Osteocyte (in vitro differentiated cells): ENCODE measurements around the gene CLEC16A. TPM values are rescaled to one million over a fixed set of nuclear protein-coding genes. Genes with fewer than 3 reads are reported as not detected.

Experiments used
- DNase-seq: peaks from one replicate; pipeline ENCODE4 v3.0.0; 2021; ENCODE audit warnings: mixed read lengths; ENCODE audit not compliant: unreplicated experiment; ENCODE audit errors: extremely low spot score
- H3K27ac Mint-ChIP-seq: one replicate; pipeline ENCODE4 v1.8.0; 2021; ENCODE audit warnings: mild to moderate bottlenecking, mixed read lengths; ENCODE audit not compliant: unreplicated experiment
- H3K27me3 Mint-ChIP-seq: one replicate; pipeline ENCODE4 v1.8.0; 2021; ENCODE audit warnings: mixed read lengths; ENCODE audit not compliant: unreplicated experiment
- H3K36me3 Mint-ChIP-seq: one replicate; pipeline ENCODE4 v1.8.0; 2021; ENCODE audit warnings: mixed read lengths; ENCODE audit not compliant: unreplicated experiment
- H3K4me1 Mint-ChIP-seq: one replicate; pipeline ENCODE4 v1.8.0; 2021; ENCODE audit warnings: mixed read lengths; ENCODE audit not compliant: unreplicated experiment
- H3K4me3 Mint-ChIP-seq: one replicate; pipeline ENCODE4 v1.8.0; 2021; ENCODE audit warnings: mild to moderate bottlenecking, moderate library complexity, mixed read lengths; ENCODE audit not compliant: unreplicated experiment
- H3K9me3 Mint-ChIP-seq: one replicate; pipeline ENCODE4 v1.8.0; 2021; ENCODE audit warnings: mixed read lengths; ENCODE audit not compliant: unreplicated experiment
- total RNA-seq: library from RNA; stranded (reverse); gene quantifications from 2 replicates; pipeline ENCODE4 v1.2.1, GENCODE V29; 2021
- TF ChIP-seq, protein P1 (sequence below): fragments of 200-600 bp; sonication (generic); IDR thresholded peaks from 2 replicates; pipeline ENCODE4 v1.5.0; 2021; ENCODE audit warnings: antibody characterized with exemption, mild to moderate bottlenecking, moderate library complexity

CLEC16A gene
- total RNA-seq, 1 donor from 2014 or later: 22.1 TPM

DNA sequence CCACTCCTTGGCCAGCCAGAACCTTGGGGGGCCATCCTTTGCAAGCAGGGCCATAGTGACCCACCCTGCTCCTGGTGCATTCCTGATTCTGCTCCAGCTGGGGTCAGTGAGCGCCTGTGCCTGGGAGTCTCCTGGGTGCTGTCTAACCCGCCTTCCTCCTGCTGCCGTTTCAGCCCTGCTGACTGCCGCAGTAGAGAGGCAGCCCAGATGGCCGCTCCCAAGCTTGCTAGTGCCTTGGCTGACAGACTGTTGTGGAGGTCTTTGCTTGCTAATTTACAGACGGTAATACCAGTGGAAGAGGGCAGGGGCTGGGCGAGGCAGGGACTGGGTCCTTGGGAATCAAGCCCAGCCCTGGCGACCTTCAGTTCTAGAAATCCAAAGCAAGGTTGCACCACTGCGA lies 212.0 kb downstream of the CLEC16A start:
- TF ChIP-seq, protein P1, sequence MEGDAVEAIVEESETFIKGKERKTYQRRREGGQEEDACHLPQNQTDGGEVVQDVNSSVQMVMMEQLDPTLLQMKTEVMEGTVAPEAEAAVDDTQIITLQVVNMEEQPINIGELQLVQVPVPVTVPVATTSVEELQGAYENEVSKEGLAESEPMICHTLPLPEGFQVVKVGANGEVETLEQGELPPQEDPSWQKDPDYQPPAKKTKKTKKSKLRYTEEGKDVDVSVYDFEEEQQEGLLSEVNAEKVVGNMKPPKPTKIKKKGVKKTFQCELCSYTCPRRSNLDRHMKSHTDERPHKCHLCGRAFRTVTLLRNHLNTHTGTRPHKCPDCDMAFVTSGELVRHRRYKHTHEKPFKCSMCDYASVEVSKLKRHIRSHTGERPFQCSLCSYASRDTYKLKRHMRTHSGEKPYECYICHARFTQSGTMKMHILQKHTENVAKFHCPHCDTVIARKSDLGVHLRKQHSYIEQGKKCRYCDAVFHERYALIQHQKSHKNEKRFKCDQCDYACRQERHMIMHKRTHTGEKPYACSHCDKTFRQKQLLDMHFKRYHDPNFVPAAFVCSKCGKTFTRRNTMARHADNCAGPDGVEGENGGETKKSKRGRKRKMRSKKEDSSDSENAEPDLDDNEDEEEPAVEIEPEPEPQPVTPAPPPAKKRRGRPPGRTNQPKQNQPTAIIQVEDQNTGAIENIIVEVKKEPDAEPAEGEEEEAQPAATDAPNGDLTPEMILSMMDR: no peak
- Mint-ChIP-seq H3K4me3 (no peak overlapping the region), H3K27ac (no peak overlapping the region), H3K9me3 (no peaks in the 10 kb centered on the region), H3K27me3 (no peaks in the 10 kb centered on the region), H3K36me3 (peaks cover 10% of the 10 kb centered on the region), H3K4me1 (no peaks in the 10 kb centered on the region)
- no peak for DNase-seq

DNA sequence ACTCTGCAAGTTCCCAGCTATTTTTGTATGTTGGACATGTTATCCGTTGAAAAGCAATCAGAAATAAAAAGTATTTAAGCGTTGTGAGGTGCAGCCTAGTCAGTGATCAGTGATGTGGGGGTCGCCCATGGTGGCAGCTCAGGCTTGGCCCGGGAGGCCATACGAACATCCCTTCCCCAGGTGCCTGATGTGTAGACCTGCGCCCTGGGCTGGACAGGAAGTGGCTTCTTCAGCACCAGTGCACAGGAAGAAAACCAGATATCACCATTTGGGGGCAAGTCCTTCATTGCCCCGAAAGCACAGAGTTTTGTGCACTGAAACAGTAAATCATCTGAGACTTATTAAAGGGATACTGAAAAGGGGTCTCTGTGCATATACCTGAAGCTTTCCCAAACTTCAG lies 212.8 kb downstream of the CLEC16A start:
- H3K9me3 Mint-ChIP-seq: no peaks in the 10 kb centered on the region
- no peak for DNase-seq
- H3K27ac Mint-ChIP-seq: no peak overlapping the region
- H3K27me3 Mint-ChIP-seq: no peaks in the 10 kb centered on the region
- peaks cover 7% of the 10 kb centered on the region for H3K4me1 Mint-ChIP-seq
- no peak overlapping the region for H3K4me3 Mint-ChIP-seq
- H3K36me3 Mint-ChIP-seq: peaks cover 10% of the 10 kb centered on the region
- TF ChIP-seq, protein P1: no peak

DNA sequence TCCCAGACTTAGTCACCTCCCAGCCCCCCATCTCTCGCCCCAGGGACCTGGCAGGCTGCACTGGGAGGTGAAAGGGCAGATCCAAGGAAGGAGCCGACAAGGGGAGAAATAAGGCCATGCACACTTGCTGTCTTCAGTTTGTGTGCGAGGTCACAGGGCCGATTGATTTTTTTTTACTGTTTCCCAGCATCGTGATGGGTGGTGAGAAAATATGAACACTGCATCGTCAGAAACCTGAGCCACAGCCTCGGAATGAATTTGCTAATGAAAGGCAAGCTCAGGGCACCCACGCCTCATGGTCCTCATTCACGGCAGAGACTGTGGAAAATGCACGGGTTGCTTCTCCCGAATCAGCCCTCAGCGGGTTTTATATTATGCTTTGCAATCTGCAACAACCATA lies 213.7 kb downstream of the CLEC16A start:
- H3K9me3 Mint-ChIP-seq: no peaks in the 10 kb centered on the region
- peaks cover 10% of the 10 kb centered on the region for H3K36me3 Mint-ChIP-seq
- peaks cover 11% of the 10 kb centered on the region for H3K4me1 Mint-ChIP-seq
- H3K27ac Mint-ChIP-seq: no peak overlapping the region
- H3K27me3 Mint-ChIP-seq: no peaks in the 10 kb centered on the region
- DNase-seq: no peak
- H3K4me3 Mint-ChIP-seq: no peak overlapping the region
- TF ChIP-seq, protein P1: no peak

DNA sequence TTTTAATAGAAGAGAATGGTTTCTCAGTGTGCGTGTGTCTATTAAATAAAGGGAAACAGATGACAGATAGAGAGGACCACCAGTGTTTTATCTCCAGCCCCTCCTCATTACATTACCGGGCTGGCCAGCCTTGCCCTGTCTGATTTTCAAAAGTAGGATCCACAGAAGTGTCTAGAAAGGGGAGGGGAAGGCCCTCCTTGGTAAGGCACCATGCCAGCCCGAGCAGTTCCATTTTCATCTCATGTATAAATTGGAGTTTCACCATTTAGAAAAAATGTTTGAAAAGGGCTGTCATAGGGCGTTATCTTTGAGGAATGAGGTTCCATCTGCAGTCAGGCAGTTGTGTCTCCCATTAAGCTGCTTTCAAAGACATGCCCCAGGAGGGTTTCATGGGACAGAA lies 214.9 kb downstream of the CLEC16A start:
- H3K9me3 Mint-ChIP-seq: no peaks in the 10 kb centered on the region
- H3K27ac Mint-ChIP-seq: no peak overlapping the region
- H3K36me3 Mint-ChIP-seq: peaks cover 10% of the 10 kb centered on the region
- H3K4me1 Mint-ChIP-seq: peaks cover 11% of the 10 kb centered on the region
- TF ChIP-seq, protein P1: no peak
- no peak overlapping the region for H3K4me3 Mint-ChIP-seq
- H3K27me3 Mint-ChIP-seq: no peaks in the 10 kb centered on the region
- DNase-seq: no peak

DNA sequence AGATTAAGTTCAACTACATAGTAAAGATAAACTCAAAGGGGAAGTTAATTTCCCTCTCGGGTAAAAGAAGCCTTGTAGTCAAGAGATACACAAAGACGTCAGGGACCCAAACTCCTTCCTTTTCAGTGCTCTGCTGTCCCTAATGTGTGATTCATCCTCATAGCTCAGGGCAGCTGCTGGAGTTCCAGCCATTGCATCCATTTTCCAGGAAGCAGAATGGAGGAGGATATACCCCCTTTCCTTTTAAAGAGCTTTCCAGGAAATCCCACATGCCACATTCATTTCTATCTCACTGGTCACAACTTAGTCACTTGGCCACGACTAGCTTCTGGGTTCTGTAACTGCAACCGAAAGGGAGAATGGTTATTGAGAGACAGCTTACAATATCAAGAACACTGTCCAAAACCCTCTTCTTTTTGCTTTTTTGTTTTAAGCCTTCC lies 216.3 kb downstream of the CLEC16A start:
- peaks cover 10% of the 10 kb centered on the region for H3K36me3 Mint-ChIP-seq
- no peaks in the 10 kb centered on the region for H3K9me3 Mint-ChIP-seq
- TF ChIP-seq, protein P1: no peak

More for the DNA sequence above, 216.3 kb downstream of the CLEC16A start:
- Mint-ChIP-seq H3K4me1 (peaks cover 11% of the 10 kb centered on the region), H3K4me3 (no peak overlapping the region), H3K27me3 (no peaks in the 10 kb centered on the region), H3K27ac (no peak overlapping the region)
- no peak for DNase-seq
